GM15510 (cell line): ENCODE data around the gene XXYLT1.

Source experiments
- POLR2A ChIP-seq: IDR thresholded peaks from 3 replicates; pipeline ENCODE4 v1.6.1; 2011; ENCODE audit warnings: borderline replicate concordance; ENCODE audit not compliant: insufficient read length; ENCODE audit errors: extremely low read depth

The XXYLT1 gene, protein sequence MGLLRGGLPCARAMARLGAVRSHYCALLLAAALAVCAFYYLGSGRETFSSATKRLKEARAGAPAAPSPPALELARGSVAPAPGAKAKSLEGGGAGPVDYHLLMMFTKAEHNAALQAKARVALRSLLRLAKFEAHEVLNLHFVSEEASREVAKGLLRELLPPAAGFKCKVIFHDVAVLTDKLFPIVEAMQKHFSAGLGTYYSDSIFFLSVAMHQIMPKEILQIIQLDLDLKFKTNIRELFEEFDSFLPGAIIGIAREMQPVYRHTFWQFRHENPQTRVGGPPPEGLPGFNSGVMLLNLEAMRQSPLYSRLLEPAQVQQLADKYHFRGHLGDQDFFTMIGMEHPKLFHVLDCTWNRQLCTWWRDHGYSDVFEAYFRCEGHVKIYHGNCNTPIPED

DNA sequence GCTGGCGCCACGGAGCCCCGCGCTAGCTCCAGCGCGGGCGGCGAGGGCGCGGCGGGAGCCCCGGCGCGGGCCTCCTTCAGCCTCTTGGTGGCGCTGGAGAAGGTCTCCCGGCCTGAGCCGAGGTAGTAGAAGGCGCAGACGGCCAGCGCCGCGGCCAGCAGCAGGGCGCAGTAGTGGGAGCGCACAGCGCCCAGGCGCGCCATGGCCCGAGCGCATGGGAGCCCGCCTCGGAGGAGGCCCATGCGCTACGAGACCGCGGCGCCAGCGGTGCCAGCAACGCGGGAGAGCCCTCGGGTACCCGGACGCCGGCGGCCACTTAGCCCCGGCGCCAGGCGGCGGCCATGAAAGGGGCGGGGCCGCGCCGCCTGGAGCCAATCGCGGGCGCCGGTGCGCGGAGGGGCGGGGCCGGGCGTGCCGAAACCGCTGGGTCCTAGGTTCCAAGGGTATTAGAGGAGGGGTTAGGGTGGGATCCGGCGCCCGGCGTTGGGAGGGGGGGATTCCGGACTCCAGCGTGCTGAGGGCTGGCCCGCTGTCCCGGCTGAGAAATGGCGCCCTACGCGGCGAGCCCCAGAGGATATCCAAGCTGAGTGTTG lies at the start of gene XXYLT1:
XXYLT1 (minus strand) TSS at position 343 of the 593 bp plus-strand sequence; CDS start at position 242, 101 bp downstream.
- TF ChIP-seq POLR2A: peak; percentile 75

GRCh38 chr3:195319060-195319459 lies 48.1 kb upstream of the XXYLT1 start:
- TF ChIP-seq POLR2A: no peak

DNA sequence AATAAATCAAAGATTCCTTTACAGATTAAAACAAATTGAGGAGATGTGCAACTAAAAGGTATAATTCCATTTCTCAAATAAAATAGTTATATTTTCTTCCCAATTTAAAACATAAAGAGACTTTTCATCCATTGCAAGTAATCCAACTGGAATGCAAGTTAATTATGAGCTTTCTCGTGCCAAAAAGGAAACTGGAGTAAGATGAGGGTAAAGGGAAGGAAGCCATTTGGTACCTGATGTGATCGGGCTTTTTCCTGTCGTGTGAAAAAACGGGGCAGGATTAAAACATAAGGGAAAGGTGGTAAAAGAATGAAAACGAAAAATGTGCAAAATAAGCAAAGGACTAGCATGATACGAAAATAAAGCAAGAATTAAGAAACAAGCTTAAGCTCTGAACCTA lies 41.8 kb upstream of the XXYLT1 start:
- TF ChIP-seq POLR2A: no peak

GRCh38 chr3:195307711-195308110 lies 36.8 kb upstream of the XXYLT1 start:
- TF ChIP-seq POLR2A: no peak

- no peak for TF ChIP-seq POLR2A
Observed at GRCh38 chr3:195306369-195306768, 35.4 kb upstream of the XXYLT1 start.

GRCh38 chr3:195302431-195302830 lies 31.5 kb upstream of the XXYLT1 start:
- TF ChIP-seq POLR2A: no peak

GRCh38 chr3:195297446-195297845 lies 26.5 kb upstream of the XXYLT1 start:
- no peak for TF ChIP-seq POLR2A

DNA sequence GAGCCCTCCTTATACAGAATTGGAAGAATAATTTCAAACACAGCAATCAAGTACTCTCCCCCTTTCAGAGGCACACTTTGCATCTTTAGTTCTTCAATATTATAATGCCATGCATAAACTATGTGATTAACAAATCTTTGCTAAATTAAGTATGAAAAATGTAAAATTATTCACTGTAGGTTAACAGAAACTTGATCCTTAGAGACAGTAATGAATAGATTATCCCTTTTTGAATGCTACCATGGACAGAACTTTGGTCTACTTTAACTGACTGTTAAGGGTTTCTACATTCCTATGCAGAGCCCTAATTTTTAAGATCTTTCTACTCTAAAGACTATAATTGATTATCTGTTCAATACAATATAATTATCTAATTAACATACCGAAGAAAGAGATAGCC lies 25.7 kb upstream of the XXYLT1 start:
- no peak for TF ChIP-seq POLR2A

DNA sequence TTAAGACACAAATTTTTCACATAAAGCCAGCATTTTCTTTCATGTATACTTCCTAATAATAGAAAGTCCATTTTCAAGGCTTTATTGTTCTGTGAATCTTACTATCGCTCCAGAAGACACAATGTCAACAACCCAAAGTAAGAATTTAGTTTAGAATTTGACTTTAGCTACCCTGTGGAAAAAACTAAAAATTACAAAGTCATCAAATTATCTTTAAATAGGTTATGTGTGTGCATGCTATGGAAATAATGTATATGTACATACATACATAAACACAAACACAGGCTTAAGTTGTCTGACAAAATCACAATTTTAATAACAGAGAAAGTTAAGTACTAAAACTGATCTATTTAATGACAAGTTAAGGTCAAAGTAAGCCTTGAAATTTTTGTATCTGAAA lies 20.2 kb upstream of the XXYLT1 start:
- TF ChIP-seq POLR2A: no peak

DNA sequence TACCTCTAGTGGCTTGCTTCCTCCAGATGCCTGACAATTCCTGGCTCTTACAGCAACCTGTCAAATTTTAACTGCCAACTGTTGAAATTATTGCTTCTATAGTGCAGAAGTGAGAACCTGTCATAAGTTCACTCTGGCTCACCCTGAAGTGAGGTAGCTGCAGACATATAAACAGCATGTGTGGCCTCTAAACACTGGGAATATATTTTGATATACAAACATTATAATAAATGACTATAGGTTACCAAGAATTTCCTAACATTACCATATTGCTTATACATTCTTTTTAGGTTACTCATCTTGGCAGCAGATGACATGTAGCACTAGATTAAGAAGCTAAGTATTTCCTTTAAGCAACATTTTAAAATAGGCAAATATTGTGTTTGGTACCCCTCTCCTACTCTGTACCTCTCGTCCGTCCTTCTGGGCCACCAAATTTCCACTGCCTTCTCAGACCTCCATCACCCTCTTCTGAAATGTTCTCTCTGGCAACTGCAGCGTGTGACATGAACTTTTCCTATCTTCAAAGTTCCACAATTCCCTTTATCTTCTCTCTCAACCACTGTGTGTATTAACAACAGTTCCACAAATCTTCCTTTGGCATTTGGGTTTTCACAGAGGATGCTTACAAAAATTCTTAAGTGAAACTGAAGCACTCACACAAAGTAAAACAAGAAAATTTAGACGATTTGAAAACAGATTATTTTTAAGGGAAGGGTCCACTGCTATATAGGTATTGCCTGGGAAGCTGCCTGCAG lies 15.3 kb upstream of the XXYLT1 start:
- TF ChIP-seq POLR2A: no peak

DNA sequence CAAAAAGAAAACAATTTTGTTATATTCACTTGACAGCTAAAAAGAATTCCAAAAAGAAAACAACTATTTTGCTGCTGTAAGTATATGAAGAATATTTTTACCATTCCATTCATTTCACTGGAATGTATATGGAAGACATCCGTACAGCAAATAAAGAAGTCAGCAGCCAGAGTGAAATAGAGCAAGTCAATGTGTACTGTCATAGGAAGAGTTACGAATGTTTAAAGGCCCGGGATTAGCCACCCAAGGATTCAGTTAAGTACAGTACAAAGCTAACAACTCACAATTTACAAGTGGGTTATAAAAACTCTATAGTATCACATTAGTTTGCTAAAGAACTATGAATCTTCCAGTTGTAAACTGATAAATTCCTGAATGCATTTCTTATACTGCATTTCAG lies 14.4 kb upstream of the XXYLT1 start:
- TF ChIP-seq POLR2A: no peak

- no peak for TF ChIP-seq POLR2A
Observed at GRCh38 chr3:195284842-195285241, 13.9 kb upstream of the XXYLT1 start.

DNA sequence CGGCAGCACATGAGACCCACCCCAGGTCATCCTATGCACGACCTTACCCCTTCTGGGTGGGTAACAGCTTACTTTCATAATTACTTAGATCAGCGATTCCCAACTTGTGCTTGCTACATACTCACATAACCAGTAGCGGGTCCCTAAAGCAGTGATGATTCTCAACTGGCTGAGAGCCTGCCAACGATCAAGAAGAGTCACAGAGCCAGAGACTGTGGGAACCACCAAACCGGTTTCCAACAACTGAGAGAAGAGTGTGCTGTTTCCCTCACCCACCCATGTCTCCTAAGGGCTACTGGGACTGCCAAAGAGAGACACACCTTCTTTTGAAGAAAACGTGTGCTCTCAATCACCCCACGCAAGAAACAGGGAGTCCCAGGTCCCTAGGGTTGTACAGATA lies 12.0 kb upstream of the XXYLT1 start:
- TF ChIP-seq POLR2A: no peak

DNA sequence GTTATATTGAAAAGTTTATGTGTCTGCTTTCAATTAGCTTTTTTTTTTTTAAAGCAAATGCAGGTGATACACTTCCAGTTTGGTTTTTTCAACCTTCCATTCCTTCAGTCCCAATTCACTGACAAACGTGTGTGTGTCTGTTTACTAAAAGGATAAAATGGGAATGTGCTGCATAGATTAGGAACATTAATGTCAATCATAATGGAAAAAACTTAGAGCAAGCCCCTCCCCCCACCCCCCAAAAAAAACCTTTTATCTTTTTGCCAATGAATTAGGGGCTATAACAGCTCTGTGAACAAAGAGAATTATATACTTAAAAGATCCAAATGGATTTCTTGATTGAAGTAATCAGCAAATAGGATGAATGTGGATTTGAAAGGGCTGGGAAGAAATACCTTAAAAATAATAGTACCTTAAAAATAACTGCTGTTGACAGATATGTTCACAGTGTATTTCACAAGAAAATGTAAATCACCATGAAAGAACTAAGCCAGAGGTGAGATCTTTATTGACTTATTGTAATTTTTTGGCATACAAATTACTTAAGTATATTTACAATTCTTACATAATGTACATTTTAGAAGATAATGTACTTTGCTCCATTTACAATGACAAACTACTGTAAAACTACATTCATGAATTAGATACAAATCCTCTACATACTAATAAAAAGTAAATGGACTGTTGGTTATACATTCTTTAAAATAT lies 3.5 kb upstream of the XXYLT1 start:
- TF ChIP-seq POLR2A: no peak
